H9 (cell line): ENCODE data around the gene GTF3C5. TPM values are rescaled to one million over a fixed set of nuclear protein-coding genes. Genes with fewer than 3 reads are reported as not detected.

Source experiments
- DNase-seq: peaks from one replicate; pipeline ENCODE4 v3.0.0-alpha.2; 2017
- H2AFZ ChIP-seq: one replicate; pipeline ENCODE4 v1.6.1; 2013; ENCODE audit warnings: mild to moderate bottlenecking, low read length, control low read depth, moderate library complexity
- H2AK5ac ChIP-seq: 2 replicates; pipeline ENCODE4 v1.6.1; 2013; ENCODE audit warnings: low read length, control low read depth, mixed read lengths; ENCODE audit not compliant: insufficient read length
- H2BK120ac ChIP-seq: one replicate; pipeline ENCODE4 v1.6.1; 2013; ENCODE audit warnings: low read depth, mild to moderate bottlenecking, low read length, control low read depth, inconsistent platforms; ENCODE audit not compliant: poor library complexity, severe bottlenecking
- H2BK12ac ChIP-seq: 2 replicates; pipeline ENCODE4 v1.6.1; 2013; ENCODE audit warnings: low read length, control low read depth, mixed read lengths, low read depth; ENCODE audit not compliant: insufficient read length
- H2BK15ac ChIP-seq: 2 replicates; pipeline ENCODE4 v1.6.1; 2013; ENCODE audit warnings: low read depth, low read length, control low read depth
- H2BK20ac ChIP-seq: one replicate; pipeline ENCODE4 v1.6.1; 2013; ENCODE audit warnings: low read depth, mild to moderate bottlenecking, low read length, control low read depth, inconsistent platforms; ENCODE audit not compliant: poor library complexity, severe bottlenecking
- H2BK5ac ChIP-seq: 2 replicates; pipeline ENCODE4 v1.6.1; 2013; ENCODE audit warnings: low read length, control low read depth, mixed read lengths; ENCODE audit not compliant: insufficient read length
- H3K14ac ChIP-seq: 2 replicates; pipeline ENCODE4 v1.6.1; 2013; ENCODE audit warnings: low read length, control low read depth; ENCODE audit not compliant: insufficient read depth
- H3K18ac ChIP-seq: 2 replicates; pipeline ENCODE4 v1.6.1; 2013; ENCODE audit warnings: low read depth, mild to moderate bottlenecking, mixed read lengths, low read length, control low read depth; ENCODE audit not compliant: insufficient read length
- H3K23ac ChIP-seq: 2 replicates; pipeline ENCODE4 v1.6.1; 2013; ENCODE audit warnings: low read length, control low read depth, mixed read lengths, low read depth; ENCODE audit not compliant: insufficient read length
- H3K23me2 ChIP-seq: 2 replicates; pipeline ENCODE4 v1.6.1; 2013; ENCODE audit warnings: low read depth, mild to moderate bottlenecking, mixed read lengths, low read length, control low read depth; ENCODE audit not compliant: insufficient read length, poor library complexity, severe bottlenecking
- H3K27ac ChIP-seq: 2 replicates; pipeline ENCODE4 v1.5.1; 2013; ENCODE audit warnings: low read length, control low read depth, mixed read lengths, low read depth; ENCODE audit not compliant: insufficient read length
- H3K27me3 ChIP-seq: 2 replicates; pipeline ENCODE4 v1.6.1; 2013; ENCODE audit warnings: low read length, control low read depth, inconsistent platforms; ENCODE audit not compliant: insufficient read depth
- H3K4ac ChIP-seq: 2 replicates; pipeline ENCODE4 v1.6.1; 2013; ENCODE audit warnings: low read depth, mild to moderate bottlenecking, control low read depth, inconsistent platforms, low read length, moderate library complexity
- H3K4me1 ChIP-seq: 2 replicates; pipeline ENCODE4 v1.6.1; 2013; ENCODE audit warnings: low read length, control low read depth, inconsistent platforms; ENCODE audit not compliant: insufficient read depth
- H3K4me2 ChIP-seq: 2 replicates; pipeline ENCODE4 v1.6.1; 2013; ENCODE audit warnings: low read length, control low read depth, mixed read lengths; ENCODE audit not compliant: insufficient read length, insufficient read depth
- H3K56ac ChIP-seq: 2 replicates; pipeline ENCODE4 v1.6.1; 2013; ENCODE audit warnings: low read depth, mild to moderate bottlenecking, mixed read lengths, low read length, control low read depth; ENCODE audit not compliant: insufficient read length
- H3K79me1 ChIP-seq: 2 replicates; pipeline ENCODE4 v1.6.1; 2013; ENCODE audit warnings: low read depth, mild to moderate bottlenecking, moderate library complexity, low read length, control low read depth, inconsistent platforms; ENCODE audit not compliant: insufficient read depth, poor library complexity, severe bottlenecking
- H3K79me2 ChIP-seq: 2 replicates; pipeline ENCODE4 v1.6.1; 2013; ENCODE audit warnings: low read length, control low read depth, inconsistent platforms; ENCODE audit not compliant: insufficient read depth
- H3K9ac ChIP-seq: 2 replicates; pipeline ENCODE4 v1.6.1; 2013; ENCODE audit warnings: low read length, control low read depth, mixed read lengths; ENCODE audit not compliant: insufficient read length; ENCODE audit errors: extremely low read depth
- H3K9me3 ChIP-seq: one replicate; pipeline ENCODE4 v1.6.1; 2013; ENCODE audit warnings: low read depth, low read length, inconsistent platforms; ENCODE audit not compliant: control insufficient read depth
- H3T11ph ChIP-seq: one replicate; pipeline ENCODE4 v1.6.1; 2013; ENCODE audit warnings: mild to moderate bottlenecking, low read length, control low read depth, inconsistent platforms
- H4K20me1 ChIP-seq: one replicate; pipeline ENCODE4 v1.6.1; 2013; ENCODE audit not compliant: control insufficient read depth, insufficient read length, insufficient read depth
- H4K5ac ChIP-seq: 2 replicates; pipeline ENCODE4 v1.6.1; 2013; ENCODE audit warnings: low read depth, mild to moderate bottlenecking, mixed read lengths, low read length, control low read depth; ENCODE audit not compliant: insufficient read length
- H4K8ac ChIP-seq: replicated peaks from 2 replicates; pipeline ENCODE4 v1.6.1; 2013; ENCODE audit warnings: low read length, control low read depth, mixed read lengths, low read depth; ENCODE audit not compliant: insufficient read length
- H4K91ac ChIP-seq: 2 replicates; pipeline ENCODE4 v1.6.1; 2013; ENCODE audit warnings: low read depth, mild to moderate bottlenecking, moderate library complexity, mixed read lengths, low read length, control low read depth; ENCODE audit not compliant: insufficient read length
- H3K27ac Mint-ChIP-seq, 3 experiments: 2 replicates in 2 of 3; 3 replicates in 1 of 3; pipeline ENCODE4 v1.8.0; 2020 to 2021; ENCODE audit warnings: mixed read lengths in 3 of 3, mild to moderate bottlenecking in 1 of 3, moderate library complexity in 1 of 3
- H3K27me3 Mint-ChIP-seq: 2 replicates; pipeline ENCODE4 v1.8.0; 2021; ENCODE audit warnings: low read depth, mild to moderate bottlenecking, moderate library complexity, mixed read lengths
- H3K36me3 Mint-ChIP-seq, 3 experiments: 2 replicates in 2 of 3; 3 replicates in 1 of 3; pipeline ENCODE4 v1.8.0; 2020 to 2021; ENCODE audit warnings: low read depth in 3 of 3, mixed read lengths in 3 of 3; ENCODE audit not compliant: insufficient read depth in 1 of 3
- H3K4me1 Mint-ChIP-seq, 2 experiments: 2 replicates each; pipeline ENCODE4 v1.8.0; 2020; ENCODE audit warnings: mixed read lengths in 2 of 2
- H3K4me3 Mint-ChIP-seq, 2 experiments: 2 replicates in 1 of 2; 3 replicates in 1 of 2; pipeline ENCODE4 v1.8.0; 2020 to 2021; ENCODE audit warnings: mild to moderate bottlenecking in 2 of 2, mixed read lengths in 2 of 2, moderate library complexity in 1 of 2
- H3K9me3 Mint-ChIP-seq, 2 experiments: 2 replicates in 1 of 2; 3 replicates in 1 of 2; pipeline ENCODE4 v1.8.0; 2020; ENCODE audit warnings: mild to moderate bottlenecking in 2 of 2, mixed read lengths in 2 of 2, moderate library complexity in 1 of 2
- CTCF ChIP-seq: fragments of 200-600 bp; sonication (generic); conservative IDR thresholded peaks from 3 replicates; pipeline ENCODE4 v1.8.0; 2021; ENCODE audit warnings: antibody characterized with exemption, mild to moderate bottlenecking
- WGBS: extraction: QIAGEN DNeasy Blood & Tissue Kit; methylation state at CpG from one replicate; pipeline ENCODE4 v1.1.7; 2013; ENCODE audit warnings: missing lambda C conversion rate, low lambda C conversion rate, mixed read lengths; ENCODE audit not compliant: insufficient read length; ENCODE audit errors: extremely low coverage; 5-methylcytosine and 5-hydroxymethylcytosine counted together
- total RNA-seq: library from RNA; stranded (reverse); gene quantifications from 2 replicates; pipeline ENCODE4 v1.2.1, GENCODE V29; 2021

GTF3C5 gene
- total RNA-seq, 1 experiment from 2014 or later, result 88.9 TPM

- H2BK12ac ChIP-seq, result no peak overlapping the region
- no peak overlapping the region for H3K4me3 Mint-ChIP-seq
- H3K4me2 ChIP-seq, result no peak overlapping the region
- H3K9me3 Mint-ChIP-seq, result peaks cover 2 to 5% of the 10 kb centered on the region in 2 experiments
- H3K23me2 ChIP-seq, result no peaks in the 10 kb centered on the region
- peaks cover 44 to 66% (median 61%) of the 10 kb centered on the region in 3 experiments for H3K36me3 Mint-ChIP-seq
- no peaks in the 10 kb centered on the region for H3K9me3 ChIP-seq
- no peak overlapping the region for H3K23ac ChIP-seq
- no peak overlapping the region for H3K9ac ChIP-seq
- H3K56ac ChIP-seq, result no peak overlapping the region
- H3K4me1 ChIP-seq, result no peaks in the 10 kb centered on the region
- no peak overlapping the region for H3T11ph ChIP-seq
- H3K14ac ChIP-seq, result no peak overlapping the region
- no peak overlapping the region for H4K8ac ChIP-seq
- peaks cover 2 to 8% of the 10 kb centered on the region in 2 experiments; a peak in 2 of 4 replicates for H3K4me1 Mint-ChIP-seq
- no peak overlapping the region for H2AK5ac ChIP-seq
- no peak overlapping the region for H4K91ac ChIP-seq
- no peaks in the 10 kb centered on the region for H3K79me1 ChIP-seq
- no peak overlapping the region for H2BK120ac ChIP-seq
- no peak overlapping the region for H2BK20ac ChIP-seq
- peak overlapping the region in 1 of 3 experiments; percentile 76; a peak in 2 of 7 replicates for H3K27ac Mint-ChIP-seq
- H2BK5ac ChIP-seq, result no peak overlapping the region
- H3K27me3 ChIP-seq, result no peaks in the 10 kb centered on the region
- H3K4ac ChIP-seq, result no peak overlapping the region
- no CpG with 5 or more reads among the region's 32 CpGs for WGBS
- H3K27ac ChIP-seq, result no peak overlapping the region
- no peak overlapping the region for H2AFZ ChIP-seq
- no peak overlapping the region for H3K18ac ChIP-seq
- H2BK15ac ChIP-seq, result no peak overlapping the region
- no peaks in the 10 kb centered on the region for H3K27me3 Mint-ChIP-seq
- H4K5ac ChIP-seq, result no peak overlapping the region
- TF ChIP-seq CTCF, result no peak
- H4K20me1 ChIP-seq, result no peaks in the 10 kb centered on the region
- H3K79me2 ChIP-seq, result no peaks in the 10 kb centered on the region; the same call in 1 of the 2 replicates
- DNase-seq, result no peak
These were observed 70.8 kb downstream of the GTF3C5 start for GRCh38 chr9:133101356-133102189.
